RWPE2 (cell line): Measurements from ENCODE around the gene PER2.

Experiments
- ATAC-seq: fragments of 200-7000 bp; cut with Tn5 transposase; 3 replicates; pipeline ENCODE4 v1.9.1; 2021; ENCODE audit warnings: low read depth
- DNase-seq: peaks from one replicate; pipeline ENCODE4 v3.0.0-alpha.2; 2020; ENCODE audit warnings: low spot score
- H3K27ac ChIP-seq: fragments of 450-650 bp; 2 replicates; pipeline ENCODE4 v1.5.1; 2017; ENCODE audit warnings: mild to moderate bottlenecking; ENCODE audit not compliant: poor library complexity, severe bottlenecking
- H3K27me3 ChIP-seq: fragments of 250-450 bp; sonication (Bioruptor Pico); 2 replicates; pipeline ENCODE4 v1.5.1; 2021; ENCODE audit warnings: mild to moderate bottlenecking, moderate library complexity; ENCODE audit not compliant: insufficient read depth, poor library complexity, severe bottlenecking
- H3K36me3 ChIP-seq: fragments of 250-450 bp; sonication (Bioruptor Pico); 2 replicates; pipeline ENCODE4 v1.5.1; 2020; ENCODE audit warnings: low read depth, mild to moderate bottlenecking, moderate library complexity
- H3K4me1 ChIP-seq: fragments of 250-450 bp; sonication (Bioruptor Pico); 2 replicates; pipeline ENCODE4 v1.5.1; 2021; ENCODE audit warnings: mild to moderate bottlenecking, moderate library complexity; ENCODE audit not compliant: insufficient read depth, poor library complexity, severe bottlenecking
- H3K4me3 ChIP-seq: fragments of 250-450 bp; sonication (Bioruptor Pico); 2 replicates; pipeline ENCODE4 v1.5.1; 2021; ENCODE audit warnings: mild to moderate bottlenecking, moderate library complexity; ENCODE audit not compliant: severe bottlenecking
- H3K9me3 ChIP-seq: fragments of 250-450 bp; sonication (Bioruptor Pico); 2 replicates; pipeline ENCODE4 v1.5.1; 2021; ENCODE audit warnings: mild to moderate bottlenecking, moderate library complexity; ENCODE audit not compliant: severe bottlenecking
- TF ChIP-seq, protein P1 (sequence below): fragments of 450-650 bp; IDR thresholded peaks from one replicate; pipeline ENCODE4 v1.5.1; 2017; ENCODE audit warnings: mild to moderate bottlenecking, moderate library complexity; ENCODE audit not compliant: poor library complexity, severe bottlenecking

The PER2 gene

DNA sequence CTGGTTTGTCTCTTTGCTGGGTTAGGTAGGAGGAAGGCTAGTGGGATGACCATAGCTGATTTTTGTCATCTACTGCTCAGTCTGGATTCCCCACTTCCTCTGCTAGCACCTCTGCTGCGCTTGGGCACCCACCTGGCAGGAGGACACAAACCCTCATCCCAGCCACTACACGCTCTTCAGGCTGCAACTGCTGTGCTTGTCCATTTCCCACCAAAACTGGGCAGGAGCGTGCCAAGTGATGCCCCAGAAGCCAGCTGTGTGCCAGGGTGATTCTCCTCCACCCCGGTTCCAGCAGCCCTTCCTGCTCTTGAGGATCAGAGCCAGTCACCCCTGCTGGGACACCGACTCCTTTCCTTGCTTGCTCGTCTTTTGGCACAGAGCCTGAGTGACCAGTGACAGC, 15.7 kb upstream of the PER2 start:
- no peaks in the 10 kb centered on the region for H3K4me1 ChIP-seq
- H3K27me3 ChIP-seq, result no peaks in the 10 kb centered on the region
- H3K9me3 ChIP-seq, result no peaks in the 10 kb centered on the region
- no peak overlapping the region for H3K4me3 ChIP-seq
- TF ChIP-seq, protein P1, sequence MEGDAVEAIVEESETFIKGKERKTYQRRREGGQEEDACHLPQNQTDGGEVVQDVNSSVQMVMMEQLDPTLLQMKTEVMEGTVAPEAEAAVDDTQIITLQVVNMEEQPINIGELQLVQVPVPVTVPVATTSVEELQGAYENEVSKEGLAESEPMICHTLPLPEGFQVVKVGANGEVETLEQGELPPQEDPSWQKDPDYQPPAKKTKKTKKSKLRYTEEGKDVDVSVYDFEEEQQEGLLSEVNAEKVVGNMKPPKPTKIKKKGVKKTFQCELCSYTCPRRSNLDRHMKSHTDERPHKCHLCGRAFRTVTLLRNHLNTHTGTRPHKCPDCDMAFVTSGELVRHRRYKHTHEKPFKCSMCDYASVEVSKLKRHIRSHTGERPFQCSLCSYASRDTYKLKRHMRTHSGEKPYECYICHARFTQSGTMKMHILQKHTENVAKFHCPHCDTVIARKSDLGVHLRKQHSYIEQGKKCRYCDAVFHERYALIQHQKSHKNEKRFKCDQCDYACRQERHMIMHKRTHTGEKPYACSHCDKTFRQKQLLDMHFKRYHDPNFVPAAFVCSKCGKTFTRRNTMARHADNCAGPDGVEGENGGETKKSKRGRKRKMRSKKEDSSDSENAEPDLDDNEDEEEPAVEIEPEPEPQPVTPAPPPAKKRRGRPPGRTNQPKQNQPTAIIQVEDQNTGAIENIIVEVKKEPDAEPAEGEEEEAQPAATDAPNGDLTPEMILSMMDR, result no peak
- ATAC-seq (no peak), DNase-seq (no peak)
- H3K36me3 ChIP-seq, result no peaks in the 10 kb centered on the region
- H3K27ac ChIP-seq, result no peak overlapping the region

- Histone ChIP-seq H3K27me3 (no peaks in the 10 kb centered on the region), H3K9me3 (no peaks in the 10 kb centered on the region), H3K27ac (no peak overlapping the region), H3K36me3 (no peaks in the 10 kb centered on the region), H3K4me3 (no peak overlapping the region), H3K4me1 (no peaks in the 10 kb centered on the region)
- TF ChIP-seq, protein P1, result no peak
- DNase-seq (no peak), ATAC-seq (no peak)
These were observed 14.3 kb upstream of the PER2 start for GRCh38 chr2:238302751-238303150.

DNA sequence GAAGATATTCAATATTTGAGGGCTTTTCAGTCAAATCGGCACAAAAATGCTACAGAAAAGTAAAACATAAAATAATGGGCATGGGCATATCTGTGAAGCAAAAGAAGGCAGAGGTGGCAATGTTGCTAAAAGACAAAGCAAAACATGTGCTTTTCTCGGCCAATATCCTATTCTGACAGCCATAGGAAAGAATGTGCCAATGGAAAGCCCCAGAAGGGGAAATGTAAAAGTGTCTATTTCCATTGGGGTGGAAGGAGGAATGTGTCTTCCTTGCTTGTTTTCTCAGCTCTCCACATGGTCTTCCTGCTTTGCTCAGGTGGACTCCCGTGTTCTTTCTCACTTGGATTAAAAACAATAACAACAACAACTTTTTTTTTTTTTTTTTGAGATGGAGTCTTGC, 13.7 kb upstream of the PER2 start:
- no peak overlapping the region for H3K4me3 ChIP-seq
- DNase-seq (no peak), ATAC-seq (no peak)
- no peaks in the 10 kb centered on the region for H3K27me3 ChIP-seq
- TF ChIP-seq, protein P1, result no peak
- no peaks in the 10 kb centered on the region for H3K36me3 ChIP-seq
- H3K27ac ChIP-seq, result no peak overlapping the region
- H3K9me3 ChIP-seq, result no peaks in the 10 kb centered on the region
- H3K4me1 ChIP-seq, result no peaks in the 10 kb centered on the region

DNA sequence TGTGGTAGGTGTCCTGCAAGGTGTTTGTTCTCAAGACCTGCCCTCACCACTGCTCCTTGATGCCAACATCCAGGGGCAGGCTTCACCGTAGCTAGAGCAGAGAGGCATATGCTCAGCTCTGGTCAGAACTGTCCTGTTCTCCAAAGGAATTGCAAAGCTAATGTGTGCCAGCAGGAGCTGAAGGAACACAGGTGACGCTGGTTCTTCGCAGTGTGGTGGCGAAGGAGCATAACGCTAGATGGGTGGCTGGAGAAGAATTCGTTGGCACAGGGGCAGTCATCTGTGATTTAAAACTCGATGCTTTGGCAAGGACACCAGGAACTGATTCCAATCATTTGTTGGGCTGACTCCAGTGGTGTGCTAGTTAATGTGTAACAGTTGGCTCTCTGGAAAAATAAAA, 11.4 kb upstream of the PER2 start:
- TF ChIP-seq, protein P1, result no peak
- H3K36me3 ChIP-seq, result no peaks in the 10 kb centered on the region
- H3K4me3 ChIP-seq, result no peak overlapping the region
- H3K27ac ChIP-seq, result no peak overlapping the region
- no peak for ATAC-seq
- H3K27me3 ChIP-seq, result no peaks in the 10 kb centered on the region
- DNase-seq, result no peak
- no peaks in the 10 kb centered on the region for H3K9me3 ChIP-seq
- H3K4me1 ChIP-seq, result no peaks in the 10 kb centered on the region

DNA sequence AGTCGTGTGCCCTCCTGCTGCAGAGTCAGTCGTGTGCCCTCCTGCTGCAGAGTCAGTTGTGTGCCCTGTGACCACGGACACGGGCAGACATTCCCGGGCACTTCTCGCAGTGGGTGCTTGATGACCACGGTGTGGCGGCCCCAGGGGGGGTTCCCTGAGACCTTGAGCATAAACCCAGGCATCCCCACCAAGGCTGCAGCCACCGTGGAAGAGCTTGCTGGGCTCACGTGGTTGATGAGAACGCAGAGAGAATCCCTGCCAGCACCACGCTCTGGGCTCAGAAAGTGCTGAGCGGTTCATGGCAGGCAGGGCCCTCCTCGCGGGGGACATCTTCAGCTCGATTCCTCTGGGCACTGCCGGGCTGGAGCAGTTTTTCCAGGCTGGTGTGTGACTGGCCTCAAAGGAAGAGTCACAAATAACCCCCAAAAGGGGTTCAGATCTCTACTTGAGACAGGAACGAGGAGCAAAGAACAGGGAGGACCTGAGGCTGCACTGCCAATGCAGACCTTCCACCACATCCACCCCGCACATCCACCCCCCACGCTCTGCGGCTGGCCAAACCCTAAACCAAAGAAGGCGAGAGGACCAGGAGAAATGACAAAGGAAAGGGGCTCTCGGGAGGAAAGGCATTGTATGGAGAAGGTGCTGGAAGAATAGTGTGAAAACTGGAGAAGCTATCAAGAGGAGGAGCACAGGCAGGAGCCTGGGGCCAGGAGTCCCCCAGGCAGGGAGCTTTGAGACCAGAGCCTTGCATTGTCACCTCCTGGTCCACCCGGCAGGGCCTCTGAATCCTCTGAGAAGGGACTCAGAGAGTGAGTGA, 8.4 kb upstream of the PER2 start:
- ATAC-seq (no peak), DNase-seq (no peak)
- TF ChIP-seq, protein P1, result no peak
- no peaks in the 10 kb centered on the region for H3K36me3 ChIP-seq
- no peaks in the 10 kb centered on the region for H3K4me1 ChIP-seq
- no peak overlapping the region for H3K27ac ChIP-seq
- H3K4me3 ChIP-seq, result no peak overlapping the region
- H3K27me3 ChIP-seq, result no peaks in the 10 kb centered on the region
- H3K9me3 ChIP-seq, result no peaks in the 10 kb centered on the region
